B cell (primary cell): ENCODE results near the gene EFCAB9. TPM values are rescaled to one million over a fixed set of nuclear protein-coding genes. Genes with fewer than 3 reads are reported as not detected.

Experiments
- ATAC-seq: fragments of 200-7000 bp; cut with Tn5 transposase; one replicate; pipeline ENCODE4 v1.10.0; 2021; ENCODE audit warnings: low read depth, mild to moderate bottlenecking, moderate number of reproducible peaks, moderate library complexity
- CTCF ChIA-PET: fragments of 350-600 bp; sonication (Branson Sonifier 250); formaldehyde crosslinking; loops from one replicate; lab custom pipeline; 2021; ENCODE audit warnings: antibody characterized with exemption, inconsistent platforms; lab: Charles Lee
- POLR2A ChIA-PET: fragments of 350-600 bp; sonication (Branson Sonifier 250); formaldehyde crosslinking; loops from one replicate; lab custom pipeline; 2021; ENCODE audit warnings: antibody characterized with exemption; lab: Charles Lee
- DNase-seq: peaks from one replicate; pipeline ENCODE4 v3.0.0; 2013
- H2AFZ ChIP-seq: 2 replicates; pipeline ENCODE4 v1.6.1; 2012; ENCODE audit warnings: mild to moderate bottlenecking, low read depth, low read length; ENCODE audit not compliant: insufficient read depth, poor library complexity, severe bottlenecking
- H3K27ac ChIP-seq, 2 donors: 1 replicate in 1 of 2; 2 replicates in 1 of 2; pipeline ENCODE4 v1.5.1; 2012 to 2013; ENCODE audit warnings: low read length in 2 of 2, mild to moderate bottlenecking in 2 of 2, moderate library complexity in 1 of 2
- H3K27me3 ChIP-seq, 4 experiments: fragments of 200-600 bp in 1 of 4; sonication (generic) in 1 of 4; replicated peaks in 1 of 4; 1 replicate in 2 of 4; 2 replicates in 2 of 4; pipeline versions ENCODE4 v1.6.1 to v1.7.0; 2013 to 2016; ENCODE audit warnings: low read length in 3 of 4, mild to moderate bottlenecking in 2 of 4, mixed read lengths in 1 of 4, moderate library complexity in 1 of 4; ENCODE audit not compliant: insufficient read depth in 4 of 4, control insufficient read depth in 3 of 4; ENCODE audit errors: control extremely low read depth in 1 of 4
- H3K36me3 ChIP-seq, 2 experiments: replicated peaks in 1 of 2; 1 replicate in 1 of 2; 2 replicates in 1 of 2; pipeline versions ENCODE4 v1.6.1 to v1.7.1; 2013; ENCODE audit warnings: low read length in 1 of 2; ENCODE audit not compliant: insufficient read depth in 2 of 2, control insufficient read depth in 1 of 2; ENCODE audit errors: control extremely low read depth in 1 of 2, extremely low read depth in 1 of 2
- H3K4me1 ChIP-seq, 2 donors: fragments of 200-600 bp in 1 of 2; sonication (generic) in 1 of 2; 1 replicate in 1 of 2; 2 replicates in 1 of 2; pipeline versions ENCODE4 v1.5.1 to v1.6.1; 2013 to 2017; ENCODE audit warnings: low read length in 2 of 2; ENCODE audit not compliant: control insufficient read depth in 2 of 2, insufficient read depth in 2 of 2
- H3K4me2 ChIP-seq: replicated peaks from 2 replicates; pipeline ENCODE3; 2012; ENCODE audit warnings: mild to moderate bottlenecking, low read depth, low read length; ENCODE audit not compliant: poor library complexity, severe bottlenecking
- H3K4me3 ChIP-seq, 5 experiments: fragments of 200-600 bp in 1 of 5; sonication (generic) in 1 of 5; 1 replicate in 3 of 5; 2 replicates in 2 of 5; pipeline versions ENCODE4 v1.5.1 to v1.7.0; 2011 to 2016; ENCODE audit warnings: low read length in 4 of 5, mild to moderate bottlenecking in 4 of 5, low read depth in 2 of 5, control low read depth in 1 of 5, moderate library complexity in 1 of 5; ENCODE audit not compliant: insufficient read depth in 1 of 5; ENCODE audit errors: control extremely low read depth in 1 of 5, extremely low read depth in 1 of 5
- H3K79me2 ChIP-seq: fragments of 200-600 bp; sonication (generic); one replicate; pipeline ENCODE4 v1.6.0; 2016; ENCODE audit warnings: low read length; ENCODE audit not compliant: control insufficient read depth, insufficient read depth
- H3K9ac ChIP-seq: fragments of 200-600 bp; sonication (generic); 2 replicates; pipeline ENCODE4 v1.6.1; 2017; ENCODE audit warnings: mild to moderate bottlenecking, low read length, moderate library complexity
- H3K9me3 ChIP-seq, 3 donors: one replicate each; pipeline versions ENCODE4 v1.6.1 to v1.7.1; 2013; ENCODE audit warnings: low read length in 2 of 3; ENCODE audit not compliant: control insufficient read depth in 2 of 3, insufficient read depth in 1 of 3; ENCODE audit errors: control extremely low read depth in 1 of 3
- H4K20me1 ChIP-seq: 2 replicates; pipeline ENCODE4 v1.6.0; 2012; ENCODE audit warnings: mild to moderate bottlenecking, low read length; ENCODE audit not compliant: insufficient read depth, control insufficient read depth, poor library complexity, severe bottlenecking
- H3K27ac Mint-ChIP-seq: one replicate; pipeline ENCODE4 v1.8.0; 2021; ENCODE audit warnings: mixed read lengths
- H3K27me3 Mint-ChIP-seq: one replicate; pipeline ENCODE4 v1.8.0; 2021; ENCODE audit warnings: mixed read lengths
- H3K4me1 Mint-ChIP-seq: one replicate; pipeline ENCODE4 v1.8.0; 2021; ENCODE audit warnings: mixed read lengths
- H3K4me3 Mint-ChIP-seq: one replicate; pipeline ENCODE4 v1.8.0; 2021; ENCODE audit warnings: mixed read lengths
- H3K9me3 Mint-ChIP-seq: one replicate; pipeline ENCODE4 v1.8.0; 2022; ENCODE audit warnings: mixed read lengths; ENCODE audit not compliant: insufficient read depth
- CTCF ChIP-seq: fragments of 200-600 bp; IDR thresholded peaks from one replicate; pipeline ENCODE4 v1.8.0; 2022; ENCODE audit warnings: antibody characterized with exemption, mild to moderate bottlenecking
- EZH2 ChIP-seq: IDR thresholded peaks from 2 replicates; pipeline ENCODE4 v1.6.1; 2012; ENCODE audit warnings: borderline replicate concordance, low read depth, mild to moderate bottlenecking, moderate library complexity, low read length; ENCODE audit not compliant: insufficient read depth, poor library complexity, severe bottlenecking
- WGBS: methylation state at CpG from one replicate; pipeline ENCODE4 v1.1.5; 2013; ENCODE audit warnings: missing lambda C conversion rate; ENCODE audit not compliant: insufficient coverage; 5-methylcytosine and 5-hydroxymethylcytosine counted together
- intact Hi-C: fragments of 100-400 bp; cut with micrococcal nuclease; formaldehyde crosslinking; loops from one replicate; pipeline ENCODE4 v1.10.0; 2022
- polyA plus RNA-seq: library from polyadenylated mRNA; depleted of rRNA; stranded (reverse); fragments of >200 nt; gene quantifications from 2 replicates; pipeline ENCODE4 v1.2.3, GENCODE V29; 2012
- total RNA-seq, 2 donors: library from RNA; stranded (reverse); fragments of 120-200 nt in 1 of 2; gene quantifications; 1 replicate in 1 of 2; 2 replicates in 1 of 2; pipeline versions ENCODE4 v1.2.3 to v1.2.4, GENCODE V29; 2013 to 2022

The EFCAB9 gene
- total and polyA plus RNA-seq, 2 donors (not counting 1 experiment from before 2014, with no cell fraction given): not detected

GRCh38 chr5:172183881-172184280, 10.1 kb upstream of the EFCAB9 start:
- H3K27me3 Mint-ChIP-seq: no peaks in the 10 kb centered on the region
- intact Hi-C loops: loop anchor here (10.0 kb wide), 1 partner anchor 1431 kb away; the partner anchor contains the start of gene BOD1
- Histone ChIP-seq H3K4me2 (peak overlapping the region; percentile 91), H2AFZ (no peak overlapping the region), H3K27me3 (no peaks in the 10 kb centered on the region), H3K36me3 (peaks cover 0 to 25% of the 10 kb centered on the region in 2 experiments), H3K9ac (no peak overlapping the region), H3K4me1 (peaks cover 62 to 86% of the 10 kb centered on the region in 2 donors), H3K27ac (peak overlapping the region; percentile 74 to 89), H3K79me2 (peaks cover 87% of the 10 kb centered on the region), H4K20me1 (peaks cover 23% of the 10 kb centered on the region), H3K4me3 (peak overlapping the region in 1 of 5 experiments; percentile 98), H3K9me3 (no peaks in the 10 kb centered on the region)
- H3K9me3 Mint-ChIP-seq: no peaks in the 10 kb centered on the region
- no peak for ATAC-seq
- TF ChIP-seq EZH2 (no peak), CTCF (no peak)
- H3K4me1 Mint-ChIP-seq: peaks cover 69% of the 10 kb centered on the region
- no peak overlapping the region for H3K4me3 Mint-ChIP-seq
- DNase-seq: no peak
- 97% methylated on average over 3 of the region's 4 CpGs for WGBS
- peak overlapping the region; percentile 99 for H3K27ac Mint-ChIP-seq
- POLR2A ChIA-PET: interaction anchor here (6.1 kb wide), 1 partner anchor 7 kb away, joined by 95 read pairs; no protein-coding TSS in a partner anchor
- CTCF ChIA-PET: interaction anchor here (0.7 to 11.2 kb wide), 6 partner anchors 12 to 906 kb away, joined by 3 to 245 read pairs (median 4); no protein-coding TSS in a partner anchor

- CTCF ChIA-PET: interaction anchor here (1.1 to 11.2 kb wide), 3 partner anchors 13 to 77 kb away, joined by 5 to 245 read pairs (median 155); no protein-coding TSS in a partner anchor
- POLR2A ChIA-PET: interaction anchor here (1.6 to 6.1 kb wide), 3 partner anchors 8 to 179 kb away, joined by 3 to 95 read pairs (median 43); partner anchors contain the start of gene FBXW11
- peak overlapping the region; percentile 100 for H3K4me3 Mint-ChIP-seq
- peaks cover 0 to 25% of the 10 kb centered on the region in 2 experiments for H3K36me3 ChIP-seq
- no peaks in the 10 kb centered on the region for H3K27me3 Mint-ChIP-seq
- H2AFZ ChIP-seq: no peak overlapping the region
- TF ChIP-seq EZH2 (no peak), CTCF (no peak)
- H3K4me1 Mint-ChIP-seq: peaks cover 59% of the 10 kb centered on the region
- H3K9ac ChIP-seq: peak overlapping the region; percentile 90
- intact Hi-C loops: loop anchor here (5.0 to 10.0 kb wide), 2 partner anchors 273 to 1430 kb away; partner anchors contain the start of gene BOD1
- H3K4me1 ChIP-seq: peaks cover 52 to 79% of the 10 kb centered on the region in 2 donors
- H3K27me3 ChIP-seq: no peaks in the 10 kb centered on the region
- peak overlapping the region; percentile 19 to 99 (median 98) for H3K4me3 ChIP-seq
- ATAC-seq: no peak
- peak overlapping the region; percentile 91 for H3K4me2 ChIP-seq
- peak overlapping the region; percentile 74 to 89 for H3K27ac ChIP-seq
- H3K79me2 ChIP-seq: peaks cover 75% of the 10 kb centered on the region
- H3K27ac Mint-ChIP-seq: peak overlapping the region; percentile 99
- 5% methylated on average over 5 of the region's 10 CpGs for WGBS
- H3K9me3 Mint-ChIP-seq: no peaks in the 10 kb centered on the region
- H4K20me1 ChIP-seq: peaks cover 23% of the 10 kb centered on the region
- H3K9me3 ChIP-seq: no peaks in the 10 kb centered on the region
- DNase-seq: peak; percentile 55
Measured at GRCh38 chr5:172185096-172185461, 8.9 kb upstream of the EFCAB9 start.
